ENCODE results near the gene MGAT5.

DNA sequence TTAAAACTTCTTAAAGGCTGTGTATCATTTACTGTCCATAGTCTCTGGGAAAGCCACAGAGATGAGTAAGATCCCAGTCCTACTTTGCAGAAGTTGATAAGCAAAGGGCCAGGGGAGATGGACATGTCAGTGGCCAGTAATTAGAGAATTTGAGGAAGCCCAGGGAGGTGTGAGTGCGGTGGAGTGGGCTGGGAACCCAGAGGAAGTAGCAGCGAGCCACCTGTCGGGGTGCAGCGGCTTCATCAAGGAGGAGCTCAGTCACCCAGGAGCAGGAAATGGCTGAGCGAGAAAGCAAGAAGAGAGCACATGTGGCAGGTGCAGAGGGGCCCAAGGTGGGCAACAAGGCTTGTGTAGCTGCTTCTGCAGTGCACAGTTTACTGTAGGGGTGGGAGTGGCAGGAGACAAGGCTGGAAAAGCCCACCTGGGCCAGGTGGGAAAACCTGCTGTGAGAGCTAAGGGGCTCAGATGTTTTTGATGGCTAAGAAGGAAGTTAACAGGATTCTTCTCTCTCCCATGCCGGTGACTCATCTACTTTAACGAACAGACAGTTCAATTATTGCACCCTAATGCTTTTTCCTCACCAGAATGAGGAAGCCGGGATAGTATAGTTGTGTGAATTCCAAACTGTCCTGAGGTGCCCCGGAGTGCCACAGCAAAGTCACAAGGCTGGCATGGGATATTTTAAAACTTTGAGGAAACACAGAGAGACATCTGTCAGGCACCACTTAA, 34.8 kb upstream of the MGAT5 start:
- TF ChIP-seq CTCF (IDR thresholded peaks at IDR 0.05) (no peak), EZH2 (IDR thresholded peaks at IDR 0.05) (no peak)
